GM20000 (cell line): Measurements from ENCODE around the gene ANO6.

Experiments
- DNase-seq: peaks from one replicate; pipeline ENCODE4 v3.0.0; 2012; ENCODE audit warnings: low spot score
- TF ChIP-seq, protein P1 (sequence below): IDR thresholded peaks from 2 replicates; pipeline ENCODE4 v1.5.1; 2012; ENCODE audit warnings: mild to moderate bottlenecking, control low read depth; ENCODE audit errors: extremely low read depth, missing control alignments

Gene ANO6

DNA sequence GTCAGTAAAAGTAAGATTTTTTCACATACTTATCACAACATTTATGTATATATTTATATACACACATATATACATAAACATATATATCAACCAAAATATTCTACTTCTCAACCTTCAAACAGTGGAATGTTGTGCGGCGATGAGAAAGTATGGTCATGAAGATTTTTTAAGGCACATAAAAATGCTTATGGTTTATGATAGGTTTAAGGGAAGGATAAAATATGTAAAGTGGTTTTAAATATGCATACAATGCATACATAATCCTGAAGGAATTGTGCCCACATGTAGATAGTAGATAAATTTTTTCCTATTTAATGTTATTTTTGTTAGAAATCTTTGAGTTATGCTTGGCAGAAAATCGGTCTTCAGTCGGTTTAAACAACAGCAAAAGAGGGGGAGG lies 182.7 kb downstream of the ANO6 start:
- TF ChIP-seq, protein P1, sequence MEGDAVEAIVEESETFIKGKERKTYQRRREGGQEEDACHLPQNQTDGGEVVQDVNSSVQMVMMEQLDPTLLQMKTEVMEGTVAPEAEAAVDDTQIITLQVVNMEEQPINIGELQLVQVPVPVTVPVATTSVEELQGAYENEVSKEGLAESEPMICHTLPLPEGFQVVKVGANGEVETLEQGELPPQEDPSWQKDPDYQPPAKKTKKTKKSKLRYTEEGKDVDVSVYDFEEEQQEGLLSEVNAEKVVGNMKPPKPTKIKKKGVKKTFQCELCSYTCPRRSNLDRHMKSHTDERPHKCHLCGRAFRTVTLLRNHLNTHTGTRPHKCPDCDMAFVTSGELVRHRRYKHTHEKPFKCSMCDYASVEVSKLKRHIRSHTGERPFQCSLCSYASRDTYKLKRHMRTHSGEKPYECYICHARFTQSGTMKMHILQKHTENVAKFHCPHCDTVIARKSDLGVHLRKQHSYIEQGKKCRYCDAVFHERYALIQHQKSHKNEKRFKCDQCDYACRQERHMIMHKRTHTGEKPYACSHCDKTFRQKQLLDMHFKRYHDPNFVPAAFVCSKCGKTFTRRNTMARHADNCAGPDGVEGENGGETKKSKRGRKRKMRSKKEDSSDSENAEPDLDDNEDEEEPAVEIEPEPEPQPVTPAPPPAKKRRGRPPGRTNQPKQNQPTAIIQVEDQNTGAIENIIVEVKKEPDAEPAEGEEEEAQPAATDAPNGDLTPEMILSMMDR: no peak
- DNase-seq: no peak

DNA sequence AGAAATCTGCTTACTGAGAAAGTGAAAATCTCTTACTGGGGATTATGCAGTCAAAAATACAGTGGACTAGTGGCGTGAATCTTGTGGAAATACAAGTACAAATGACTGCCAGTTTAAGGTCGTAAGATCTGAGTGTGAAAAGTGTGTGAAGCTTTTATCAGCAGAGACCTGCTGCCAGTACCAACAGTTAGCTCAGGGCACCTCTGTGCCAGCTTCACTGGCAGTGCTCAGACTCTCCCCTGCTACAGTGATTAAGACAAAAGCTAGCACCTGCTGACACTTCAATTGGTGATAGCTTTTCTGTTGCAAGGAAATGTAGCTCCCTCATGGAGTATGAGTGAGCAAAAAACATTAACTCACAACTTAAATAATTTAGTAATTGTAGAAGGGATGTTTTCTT lies 185.1 kb downstream of the ANO6 start:
- no peak for DNase-seq
- TF ChIP-seq, protein P1: no peak

DNA sequence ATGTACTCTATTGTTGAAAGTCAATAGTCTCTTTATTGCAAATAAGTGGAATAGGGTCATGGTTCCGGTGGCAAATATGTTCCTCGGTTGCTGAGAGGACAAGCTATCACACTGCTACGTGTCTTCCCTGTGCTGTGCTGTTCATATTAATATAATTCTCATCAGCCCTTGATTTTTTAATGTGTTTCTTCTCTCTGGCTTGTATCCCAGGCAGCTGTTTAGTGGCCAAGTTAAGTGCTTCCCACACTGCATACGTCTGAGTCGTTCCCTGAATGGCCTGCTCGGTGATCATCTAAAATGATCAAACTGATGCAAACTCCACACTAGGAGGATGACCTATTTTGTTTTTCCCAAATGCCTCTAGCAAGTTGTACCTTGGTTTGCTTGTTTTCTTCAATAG lies 186.4 kb downstream of the ANO6 start:
- DNase-seq: no peak
- TF ChIP-seq, protein P1: no peak

DNA sequence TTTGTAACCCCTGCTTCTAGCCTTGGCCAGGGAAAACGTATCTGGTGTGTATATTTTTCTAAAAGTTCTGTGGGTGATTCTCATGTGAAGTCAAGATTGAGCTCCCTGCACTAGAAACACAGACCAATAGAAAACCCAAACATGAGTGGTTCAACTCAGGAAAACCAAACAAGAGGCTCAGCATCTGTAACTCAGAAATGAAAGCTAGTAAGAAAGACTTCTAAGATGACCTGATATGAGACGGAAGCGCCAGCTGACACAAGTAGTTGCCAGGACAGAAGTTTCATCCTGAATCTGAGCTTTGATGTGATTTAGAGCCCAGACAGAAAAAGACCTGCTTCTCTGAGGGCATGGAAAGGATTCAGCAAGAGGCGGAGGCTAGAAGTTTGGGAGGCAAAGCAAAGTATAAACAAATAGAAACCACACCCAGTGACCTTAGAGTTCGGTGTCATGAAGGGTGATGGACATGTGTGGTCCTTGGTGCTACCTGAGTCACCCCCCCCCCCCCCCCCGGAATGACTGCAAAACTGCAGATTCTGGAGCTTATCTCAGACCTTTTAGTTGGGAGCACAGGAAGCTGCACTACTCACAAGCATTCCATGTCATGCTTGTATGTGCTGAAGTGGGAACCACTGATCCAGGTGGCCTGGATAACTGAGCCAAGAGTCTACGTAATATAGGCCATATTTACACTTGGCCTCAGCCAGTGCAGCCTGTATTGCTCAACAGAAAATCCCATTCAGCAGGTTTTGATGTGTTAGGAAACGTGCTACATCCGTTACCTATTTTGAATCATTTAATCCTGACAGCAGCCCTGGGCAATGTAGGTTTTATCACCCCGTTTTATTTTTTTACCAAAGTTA lies 191.3 kb downstream of the ANO6 start:
- no peak for DNase-seq
- TF ChIP-seq, protein P1: no peak

DNA sequence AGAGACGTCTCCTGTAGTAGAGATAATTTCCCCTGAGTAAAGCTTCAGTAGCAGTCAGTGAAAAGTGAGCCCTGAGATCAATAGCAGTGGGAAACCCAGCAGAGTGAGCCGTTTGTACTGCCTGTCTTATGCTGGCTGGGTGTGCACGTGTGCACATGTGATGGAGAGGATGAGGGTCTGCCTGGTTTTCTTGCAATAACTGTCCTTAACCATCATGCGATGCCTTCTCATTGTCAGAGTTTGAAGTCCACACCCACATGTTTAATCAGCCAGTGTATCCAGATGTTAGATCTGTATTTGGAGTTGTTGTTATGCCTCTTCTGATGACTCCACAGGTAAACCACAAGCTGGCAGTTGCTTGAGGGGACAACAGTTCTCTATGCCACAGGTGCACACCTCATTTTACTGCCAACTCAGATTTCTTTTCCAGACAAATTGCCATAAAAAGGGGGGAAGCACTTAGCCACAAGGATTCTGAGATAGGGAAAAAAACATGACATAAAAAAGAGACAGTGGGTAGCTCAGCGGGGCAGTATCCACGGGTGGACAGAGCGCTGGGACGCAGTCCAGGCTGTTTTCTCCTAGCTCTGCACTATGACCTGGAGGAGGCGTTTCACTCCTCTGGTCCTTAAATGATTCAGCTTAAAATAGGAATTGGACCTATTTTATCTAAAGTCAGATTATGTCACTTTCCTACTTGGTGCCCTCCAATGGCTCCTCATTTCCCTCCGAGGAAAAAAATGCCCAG lies 192.3 kb downstream of the ANO6 start:
- TF ChIP-seq, protein P1: no peak
- no peak for DNase-seq

DNA sequence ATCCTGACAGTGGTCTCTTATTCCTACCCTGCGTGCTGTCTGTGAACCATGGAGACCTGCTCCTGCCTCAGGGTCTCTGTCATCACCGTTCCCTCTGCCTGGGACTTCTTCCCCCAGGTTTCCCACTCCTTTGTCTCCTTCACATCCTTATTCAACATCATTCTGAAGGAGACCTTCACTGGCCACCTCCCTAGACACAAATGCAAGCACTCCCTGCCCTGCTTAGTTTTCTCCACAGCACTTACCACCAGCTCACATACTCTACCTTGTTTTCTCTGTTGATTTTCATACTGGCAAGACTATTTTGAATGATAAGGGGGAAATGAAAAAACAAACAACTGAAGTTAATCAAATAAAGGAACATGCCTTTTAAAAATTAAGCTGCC lies 192.8 kb downstream of the ANO6 start:
- no peak for DNase-seq
- TF ChIP-seq, protein P1: no peak

DNA sequence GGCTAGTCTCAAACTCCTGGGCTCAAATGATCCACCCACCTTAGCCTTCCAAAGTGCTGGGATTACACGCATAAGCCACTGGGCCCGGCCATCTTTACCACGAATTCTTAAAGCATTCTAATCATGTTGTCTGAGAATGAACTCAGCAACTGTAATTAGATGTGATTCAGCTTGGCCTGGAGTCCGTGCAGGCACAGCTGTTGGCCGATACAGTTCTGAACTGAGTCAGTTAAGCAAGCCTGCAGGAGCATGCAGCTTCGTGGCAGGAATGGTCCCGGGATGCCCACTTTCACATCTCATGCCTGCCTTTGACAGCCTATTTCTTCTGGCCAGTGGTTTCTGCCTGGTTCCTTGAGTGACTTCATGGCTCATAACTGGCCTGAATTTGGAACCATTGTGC lies 194.1 kb downstream of the ANO6 start:
- no peak for DNase-seq
- TF ChIP-seq, protein P1: no peak
